ENCODE data around the gene YBX2. TPM values are rescaled to one million over a fixed set of nuclear protein-coding genes. Genes with fewer than 3 reads are reported as not detected.
A peak's percentile ranks its signal among the peaks of the same experiment; 100 is the strongest.

The YBX2 gene
- total and polyA plus RNA-seq, 8 donors = 0.43 to 72.4 (median 1.3) TPM; not detected in 1

DNA sequence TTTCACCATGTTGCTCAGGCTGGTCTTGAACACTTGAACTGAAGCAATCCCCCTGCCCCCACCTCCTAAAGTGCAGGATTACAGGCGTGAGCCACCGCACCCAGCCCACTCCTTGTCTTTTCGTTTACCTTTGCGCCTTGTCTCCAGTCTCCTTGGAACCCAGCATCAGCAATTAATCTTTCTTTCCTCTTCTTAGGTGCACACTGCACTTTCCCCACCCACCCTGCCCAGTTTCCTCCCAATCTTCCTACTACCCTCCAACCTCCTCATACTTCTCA, 30.7 kb downstream of the YBX2 start:
- Histone ChIP-seq H3K27me3 (peaks cover 10 to 77% (median 52%) of the 10 kb centered on the region in 3 donors), H3K27ac (no peak overlapping the region), H3K4me3 (no peak overlapping the region), H3K36me3 (peaks cover 3 to 14% (median 12%) of the 10 kb centered on the region in 4 donors), H3K4me1 (peaks cover 31 to 49% (median 40%) of the 10 kb centered on the region in 4 donors), H3K9me3 (no peaks in the 10 kb centered on the region)
- peak in 1 of 2 donors; percentile 66 for DNase-seq
- TF ChIP-seq CTCF (IDR thresholded peaks at IDR 0.05) (no peak), POLR2AphosphoS5 (IDR thresholded peaks at IDR 0.05) (no peak), POLR2A (IDR thresholded peaks at IDR 0.05) (no peak), EP300 (IDR thresholded peaks at IDR 0.05) (no peak)
- intact Hi-C loops (cut with DNase I; ENCODE audit: low total_unique reads) = no loop called here
- WGBS, 5 donors = 21 to 45% (median 27%) methylated on average over 4 of the region's 4 CpGs

GRCh38 chr17:7262935-7263800, 31.3 kb downstream of the YBX2 start:
- TF ChIP-seq EP300 (IDR thresholded peaks at IDR 0.05) (no peak), CTCF (IDR thresholded peaks at IDR 0.05) (no peak), POLR2A (IDR thresholded peaks at IDR 0.05) (no peak), POLR2AphosphoS5 (IDR thresholded peaks at IDR 0.05) (no peak)
- WGBS, 5 donors = 5 to 9% (median 7%) methylated on average over 26 of the region's 26 CpGs
- peaks cover 8 to 20% (median 17%) of the 10 kb centered on the region in 4 donors for H3K36me3 ChIP-seq
- H3K4me3 ChIP-seq = peak overlapping the region; percentile 41 to 60 (median 46)
- H3K27ac ChIP-seq = peak overlapping the region in 2 of 5 donors; percentile 1 to 7
- intact Hi-C loops (cut with DNase I; ENCODE audit: low total_unique reads) = no loop called here
- peaks cover 31 to 51% (median 40%) of the 10 kb centered on the region in 4 donors for H3K4me1 ChIP-seq
- peak in 1 of 2 donors; percentile 87 for DNase-seq
- peaks cover 10 to 71% (median 52%) of the 10 kb centered on the region in 3 donors for H3K27me3 ChIP-seq
- H3K9me3 ChIP-seq = no peaks in the 10 kb centered on the region

DNA sequence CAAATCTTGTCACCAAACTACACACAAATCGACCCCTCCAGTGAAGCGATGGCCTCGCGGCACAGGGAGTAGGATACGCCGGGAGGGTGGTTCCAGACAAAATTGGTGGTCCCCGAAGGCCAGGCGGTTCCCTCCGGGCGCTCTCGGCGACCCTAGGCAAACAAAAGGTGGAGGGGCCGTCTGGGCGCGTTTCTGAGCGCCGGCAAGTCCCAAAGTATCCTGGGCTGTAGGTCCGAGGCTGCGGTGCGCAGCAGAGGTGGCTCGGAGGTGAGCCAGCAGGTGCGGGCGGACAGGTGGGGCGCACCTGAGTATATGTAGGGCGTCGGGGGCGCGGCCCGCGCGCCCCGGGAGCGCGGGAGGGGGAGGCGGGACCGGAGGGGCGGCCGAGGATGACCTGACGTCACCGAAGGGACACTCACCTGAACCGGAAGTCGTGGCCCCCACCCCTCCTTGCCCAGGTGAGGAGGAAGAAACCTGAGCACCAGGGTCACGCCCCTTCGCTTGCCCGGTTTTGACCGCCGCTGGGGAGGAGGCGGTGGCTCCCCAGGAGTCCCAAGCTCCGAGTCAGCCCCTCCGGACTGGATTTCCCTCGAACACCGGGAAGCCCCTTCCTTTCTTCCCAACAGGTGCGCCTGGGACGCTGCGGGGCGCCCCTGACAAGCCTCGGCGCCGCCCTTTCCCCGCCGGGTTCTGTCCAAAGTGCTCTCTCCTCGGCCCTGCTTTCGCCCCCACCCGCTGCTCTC, 32.1 kb downstream of the YBX2 start, which contains the start of gene CLDN7:
TSS of gene CLDN7 (minus strand) at position 287 of the 743 bp plus-strand sequence. CDS start 435 bp downstream, outside the sequence.
- Histone ChIP-seq H3K36me3 (peaks cover 13 to 28% (median 25%) of the 10 kb centered on the region in 4 donors), H3K27me3 (peaks cover 10 to 66% (median 47%) of the 10 kb centered on the region in 3 donors), H3K4me3 (peak within 1 kb of the TSS; percentile 41 to 60 (median 46)), H3K4me1 (peaks cover 31 to 51% (median 40%) of the 10 kb centered on the region in 4 donors), H3K9me3 (no peaks in the 10 kb centered on the region), H3K27ac (peak within 1 kb of the TSS; percentile 4 to 73 (median 59))
- DNase-seq = peak; percentile 52 to 95
- TF ChIP-seq POLR2A (IDR thresholded peaks at IDR 0.05) = no peak
- TF ChIP-seq EP300 (IDR thresholded peaks at IDR 0.05) = no peak
- TF ChIP-seq CTCF (IDR thresholded peaks at IDR 0.05) = no peak
- no peak for TF ChIP-seq POLR2AphosphoS5 (IDR thresholded peaks at IDR 0.05)
- WGBS, 5 donors = 5 to 8% (median 6%) methylated on average over 25 to 64 of the region's 64 CpGs
- intact Hi-C loops (cut with DNase I; ENCODE audit: low total_unique reads) = no loop called here
